Measurements from ENCODE around the gene MAML2.

MAML2 gene

GRCh38 chr11:96162816-96163499 lies 180.0 kb downstream of the MAML2 start:
- Histone ChIP-seq H3K79me2 (ENCODE audit: low read length) (peaks cover 5% of the 10 kb centered on the region), H3K4me1 (ENCODE audit: low read length) (no peaks in the 10 kb centered on the region), H3K36me3 (replicated peaks; ENCODE audit: insufficient read depth, low read length) (no peaks in the 10 kb centered on the region), H3K4me3 (ENCODE audit: low read length) (no peak overlapping the region), H3K9ac (ENCODE audit: low read length) (no peak overlapping the region), H3K9me2 (replicated peaks; ENCODE audit: insufficient read depth, low read length) (no peaks in the 10 kb centered on the region), H3K9me3 (replicated peaks; ENCODE audit: insufficient read depth, low read length) (no peaks in the 10 kb centered on the region), H3K4me2 (ENCODE audit: low read depth, low read length) (no peak overlapping the region), H3K27ac (ENCODE audit: low read length) (no peak overlapping the region), H4K20me1 (ENCODE audit: insufficient read depth, low read length) (no peaks in the 10 kb centered on the region), H2AFZ (ENCODE audit: low read length) (no peak overlapping the region), H3K27me3 (replicated peaks; ENCODE audit: insufficient read depth, low read length) (no peaks in the 10 kb centered on the region), H3F3A (ENCODE audit: insufficient read depth, low read length) (no peaks in the 10 kb centered on the region)
- no peak for DNase-seq
- TF ChIP-seq CTCF (IDR thresholded peaks at IDR 0.05; ENCODE audit: low read length) (no peak), EZH2phosphoT487 (IDR thresholded peaks at IDR 0.05; ENCODE audit: low read length) (no peak), EZH2 (optimal IDR thresholded peaks at IDR 0.05; ENCODE audit: low read depth, low read length) (no peak)

GRCh38 chr11:96161307-96162089 lies 181.5 kb downstream of the MAML2 start:
- DNase-seq: no peak
- H3K27ac ChIP-seq (ENCODE audit: low read length): no peak overlapping the region
- H3K4me1 ChIP-seq (ENCODE audit: low read length): peaks cover 14% of the 10 kb centered on the region
- H3K27me3 ChIP-seq (replicated peaks; ENCODE audit: insufficient read depth, low read length): no peaks in the 10 kb centered on the region
- H3K4me3 ChIP-seq (ENCODE audit: low read length): no peak overlapping the region
- H3K9me3 ChIP-seq (replicated peaks; ENCODE audit: insufficient read depth, low read length): no peaks in the 10 kb centered on the region
- H3K9ac ChIP-seq (ENCODE audit: low read length): no peak overlapping the region
- peaks cover 5% of the 10 kb centered on the region for H3K79me2 ChIP-seq (ENCODE audit: low read length)
- TF ChIP-seq CTCF (IDR thresholded peaks at IDR 0.05; ENCODE audit: low read length): no peak
- peaks cover 11% of the 10 kb centered on the region; the same call in 1 of the 2 replicates for H3F3A ChIP-seq (ENCODE audit: insufficient read depth, low read length)
- H2AFZ ChIP-seq (ENCODE audit: low read length): no peak overlapping the region
- H4K20me1 ChIP-seq (ENCODE audit: insufficient read depth, low read length): no peaks in the 10 kb centered on the region
- H3K9me2 ChIP-seq (replicated peaks; ENCODE audit: insufficient read depth, low read length): no peaks in the 10 kb centered on the region
- no peaks in the 10 kb centered on the region for H3K36me3 ChIP-seq (replicated peaks; ENCODE audit: insufficient read depth, low read length)
- no peak overlapping the region for H3K4me2 ChIP-seq (ENCODE audit: low read depth, low read length)

GRCh38 chr11:96160732-96161306 lies 182.2 kb downstream of the MAML2 start:
- Histone ChIP-seq H4K20me1 (ENCODE audit: insufficient read depth, low read length) (no peaks in the 10 kb centered on the region), H3K4me2 (ENCODE audit: low read depth, low read length) (no peak overlapping the region)

More at GRCh38 chr11:96160732-96161306, 182.2 kb downstream of the MAML2 start:
- peaks cover 21% of the 10 kb centered on the region for H3K4me1 ChIP-seq (ENCODE audit: low read length)
- TF ChIP-seq EZH2phosphoT487 (IDR thresholded peaks at IDR 0.05; ENCODE audit: low read length) (no peak), EZH2 (optimal IDR thresholded peaks at IDR 0.05; ENCODE audit: low read depth, low read length) (no peak), CTCF (IDR thresholded peaks at IDR 0.05; ENCODE audit: low read length) (no peak)
- H3K36me3 ChIP-seq (replicated peaks; ENCODE audit: insufficient read depth, low read length): no peaks in the 10 kb centered on the region
- no peaks in the 10 kb centered on the region for H3K9me3 ChIP-seq (replicated peaks; ENCODE audit: insufficient read depth, low read length)
- no peak overlapping the region for H3K4me3 ChIP-seq (ENCODE audit: low read length)
- no peaks in the 10 kb centered on the region for H3K27me3 ChIP-seq (replicated peaks; ENCODE audit: insufficient read depth, low read length)
- H3K9ac ChIP-seq (ENCODE audit: low read length): no peak overlapping the region
- no peak overlapping the region for H3K27ac ChIP-seq (ENCODE audit: low read length)
- H2AFZ ChIP-seq (ENCODE audit: low read length): no peak overlapping the region
- peaks cover 12% of the 10 kb centered on the region for H3K79me2 ChIP-seq (ENCODE audit: low read length)
- H3F3A ChIP-seq (ENCODE audit: insufficient read depth, low read length): peaks cover 15% of the 10 kb centered on the region; the same call in 1 of the 2 replicates
- DNase-seq: no peak
- no peaks in the 10 kb centered on the region for H3K9me2 ChIP-seq (replicated peaks; ENCODE audit: insufficient read depth, low read length)

All from MM.1S (cell line).